GM12864 (cell line): ENCODE results near the gene SEC11A.

Experiments used
- DNase-seq: peaks from one replicate; pipeline ENCODE4 v3.0.0-alpha.2; 2011; ENCODE audit warnings: low read depth
- H3K4me3 ChIP-seq: 2 replicates; pipeline ENCODE4 v1.5.1; 2011; ENCODE audit warnings: mild to moderate bottlenecking, low read depth, low read length, control low read depth
- TF ChIP-seq, protein P1 (sequence below): IDR thresholded peaks from 2 replicates; pipeline ENCODE4 v1.5.1; 2011; ENCODE audit warnings: low read depth, mild to moderate bottlenecking, moderate library complexity, low read length, control low read depth, inconsistent platforms; ENCODE audit errors: missing control alignments

SEC11A gene

DNA sequence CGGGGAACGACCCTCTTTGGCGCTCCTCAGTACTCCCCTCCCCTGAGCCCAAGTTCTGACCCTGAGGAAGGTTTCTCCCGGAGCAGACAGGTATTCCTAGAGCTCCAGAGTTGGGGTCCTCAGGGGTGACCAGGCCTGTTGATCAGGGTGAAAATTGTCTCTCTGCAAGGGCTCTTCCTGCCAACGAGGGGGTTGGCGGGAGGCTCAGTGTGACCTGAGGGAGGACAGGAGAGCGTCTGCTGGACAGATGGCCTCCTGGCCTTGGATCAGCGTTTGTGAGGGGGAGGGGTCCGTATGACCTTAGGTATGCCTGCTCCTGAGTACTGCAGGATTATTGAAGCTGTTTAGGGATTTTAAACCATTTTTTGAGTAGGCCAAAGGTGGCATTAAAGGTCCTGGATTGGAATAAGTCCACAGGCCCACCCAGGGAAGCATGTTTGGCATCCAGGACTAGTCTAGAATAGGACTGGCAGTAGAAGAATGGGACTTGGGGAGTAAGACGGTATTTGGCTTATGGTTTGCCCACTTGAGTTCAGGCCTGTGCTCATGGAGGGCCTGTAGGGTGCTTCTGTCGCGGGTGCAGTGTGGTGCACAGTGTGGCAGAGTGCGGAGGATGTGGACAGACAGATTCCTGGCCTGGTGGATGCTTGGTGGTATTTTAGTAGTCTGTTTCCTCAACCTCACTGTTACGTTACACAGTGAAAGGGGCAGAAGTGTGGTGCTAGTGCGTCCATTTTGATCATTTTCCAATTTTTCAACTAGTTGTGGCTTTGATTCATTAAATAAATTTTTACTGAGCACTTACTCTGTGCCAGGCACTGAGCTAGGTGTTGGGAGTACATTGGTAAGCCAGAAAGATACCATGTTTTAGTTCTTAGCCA, 33.4 kb upstream of the SEC11A start:
- DNase-seq, result no peak
- TF ChIP-seq, protein P1, sequence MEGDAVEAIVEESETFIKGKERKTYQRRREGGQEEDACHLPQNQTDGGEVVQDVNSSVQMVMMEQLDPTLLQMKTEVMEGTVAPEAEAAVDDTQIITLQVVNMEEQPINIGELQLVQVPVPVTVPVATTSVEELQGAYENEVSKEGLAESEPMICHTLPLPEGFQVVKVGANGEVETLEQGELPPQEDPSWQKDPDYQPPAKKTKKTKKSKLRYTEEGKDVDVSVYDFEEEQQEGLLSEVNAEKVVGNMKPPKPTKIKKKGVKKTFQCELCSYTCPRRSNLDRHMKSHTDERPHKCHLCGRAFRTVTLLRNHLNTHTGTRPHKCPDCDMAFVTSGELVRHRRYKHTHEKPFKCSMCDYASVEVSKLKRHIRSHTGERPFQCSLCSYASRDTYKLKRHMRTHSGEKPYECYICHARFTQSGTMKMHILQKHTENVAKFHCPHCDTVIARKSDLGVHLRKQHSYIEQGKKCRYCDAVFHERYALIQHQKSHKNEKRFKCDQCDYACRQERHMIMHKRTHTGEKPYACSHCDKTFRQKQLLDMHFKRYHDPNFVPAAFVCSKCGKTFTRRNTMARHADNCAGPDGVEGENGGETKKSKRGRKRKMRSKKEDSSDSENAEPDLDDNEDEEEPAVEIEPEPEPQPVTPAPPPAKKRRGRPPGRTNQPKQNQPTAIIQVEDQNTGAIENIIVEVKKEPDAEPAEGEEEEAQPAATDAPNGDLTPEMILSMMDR, result peak; percentile 25
- H3K4me3 ChIP-seq, result peak overlapping the region; percentile 91

DNA sequence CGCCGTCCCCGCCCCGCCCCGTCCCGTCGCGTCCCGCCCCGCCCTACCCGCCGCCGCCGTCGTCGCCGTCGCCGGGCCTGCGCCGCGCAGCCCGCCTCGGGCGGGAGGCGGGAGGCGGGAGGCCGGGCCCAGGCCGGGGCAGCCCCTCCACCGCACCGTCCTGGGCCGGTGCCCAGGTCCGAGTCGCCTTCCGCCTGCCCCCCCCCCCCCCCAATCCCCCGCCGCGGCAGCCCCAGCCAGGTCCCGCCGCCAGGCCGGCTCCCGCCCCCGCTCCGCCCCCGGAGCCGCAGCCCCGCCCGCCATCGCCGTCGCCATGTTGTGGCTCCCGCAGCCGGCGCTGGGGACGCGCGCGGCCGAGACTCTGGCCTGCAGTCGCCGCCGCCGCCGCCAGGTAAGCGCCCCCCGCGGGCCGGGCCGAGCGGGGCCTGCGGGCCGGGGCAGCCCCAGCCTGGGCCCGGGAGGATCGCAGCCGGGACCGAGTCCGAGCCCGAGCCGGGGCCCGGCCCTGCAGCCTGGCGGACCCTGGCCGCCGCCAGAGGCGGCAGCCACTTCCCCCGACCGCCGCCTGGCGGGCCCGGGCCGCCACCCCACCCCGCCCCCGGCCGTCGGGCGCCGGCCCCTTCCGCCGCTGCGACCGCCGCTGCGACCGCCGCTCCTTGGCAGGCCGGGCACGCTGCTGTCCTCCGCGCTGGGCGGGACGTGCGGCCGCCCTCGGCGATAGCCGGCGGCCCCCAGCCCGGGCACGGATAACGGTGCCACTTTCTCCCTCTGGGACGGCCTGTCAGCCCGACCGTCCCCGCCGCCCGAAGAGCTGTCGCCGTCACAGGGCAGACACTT, 32.6 kb upstream of the SEC11A start, which contains the start of gene ZNF592:
Gene ZNF592 (plus strand): TSS at position 319 of the 837 bp plus-strand sequence. CDS start 34,084 bp downstream, outside the sequence.
- TF ChIP-seq, protein P1, result peak; percentile 33
- H3K4me3 ChIP-seq, result peak within 1 kb of the TSS; percentile 91
- no peak for DNase-seq

DNA sequence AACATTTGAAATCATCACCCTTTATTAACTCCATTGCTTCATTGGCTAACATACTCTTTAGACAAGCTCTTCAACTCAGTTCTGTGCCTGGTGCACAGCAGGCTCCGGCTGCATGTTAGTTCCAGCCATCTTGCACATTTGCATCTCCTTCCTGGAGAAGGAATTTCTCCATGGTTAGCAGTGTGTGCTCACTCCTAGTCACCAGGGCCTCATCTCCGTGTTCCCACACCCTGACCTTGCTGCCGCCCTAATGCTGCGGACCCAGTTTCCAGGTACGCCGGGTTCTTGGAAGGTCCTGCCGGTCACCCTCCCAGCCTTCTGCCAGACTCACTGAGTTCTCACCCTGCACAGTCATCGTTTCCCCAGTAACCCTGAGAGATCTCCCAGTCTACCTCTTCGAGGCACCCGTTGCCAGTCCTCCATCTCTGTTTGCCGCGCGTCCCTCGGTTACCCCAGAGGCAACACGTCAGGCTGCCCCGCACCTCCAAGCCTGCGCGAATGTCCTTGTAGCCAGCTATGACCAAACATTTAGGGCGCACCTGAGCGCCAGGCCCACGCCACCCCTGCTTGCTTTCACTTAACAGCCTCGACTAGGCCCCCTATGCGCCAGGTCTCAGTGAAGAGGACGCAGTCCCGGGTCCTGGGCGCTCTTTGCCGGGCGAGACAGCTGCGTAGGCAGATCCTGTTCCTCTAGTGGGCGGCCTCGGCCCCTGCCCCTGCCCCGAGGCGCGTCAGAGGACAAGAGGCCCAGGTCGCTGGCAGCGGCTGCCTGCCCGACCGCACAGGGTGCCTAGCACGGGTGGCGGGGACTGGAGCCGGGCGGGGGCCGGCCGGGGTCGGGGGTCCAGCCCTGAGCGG, 31.7 kb upstream of the SEC11A start:
- H3K4me3 ChIP-seq, result peak overlapping the region; percentile 91
- no peak for DNase-seq
- TF ChIP-seq, protein P1, result peak; percentile 6

DNA sequence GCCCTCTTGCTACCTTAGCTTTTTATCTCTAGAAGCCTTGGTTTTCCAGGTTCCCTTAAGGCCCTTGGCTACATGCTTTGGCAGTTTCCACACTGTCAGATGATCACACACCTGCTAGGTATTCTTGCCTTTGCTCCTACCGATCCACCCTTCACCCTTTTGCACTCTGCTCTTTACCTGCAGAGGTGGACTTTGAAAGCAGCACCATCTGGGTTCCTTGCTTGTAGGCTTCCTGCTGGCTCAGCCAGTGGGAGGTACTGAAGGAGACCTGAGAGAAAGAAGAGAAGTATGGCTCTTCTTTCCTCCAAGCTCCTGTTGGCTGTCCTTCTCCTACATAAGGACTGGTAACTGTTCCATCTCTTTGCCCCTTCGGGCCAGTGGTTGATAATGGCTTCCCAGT, 25.2 kb upstream of the SEC11A start:
- TF ChIP-seq, protein P1, result no peak
- no peak overlapping the region for H3K4me3 ChIP-seq
- DNase-seq, result no peak

DNA sequence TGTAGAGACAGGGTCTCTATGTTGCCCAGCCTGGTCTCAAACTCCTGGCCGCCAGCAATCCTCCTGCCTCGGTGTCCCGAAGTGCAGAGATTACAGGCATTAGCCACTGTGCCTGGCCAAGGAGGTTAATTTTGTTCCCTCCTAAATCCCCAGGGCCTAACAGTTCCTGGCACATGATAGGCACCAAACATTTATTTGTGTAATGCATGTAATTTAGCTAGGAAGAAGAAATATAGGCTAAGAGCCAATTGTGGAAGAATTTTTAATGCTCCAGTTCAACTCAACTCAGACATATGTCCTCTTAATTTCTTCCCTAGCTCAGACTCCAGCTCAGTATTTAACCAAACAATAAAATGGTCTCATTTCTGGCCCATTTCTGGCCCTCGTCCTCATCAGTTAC, 24.8 kb upstream of the SEC11A start:
- TF ChIP-seq, protein P1, result no peak
- DNase-seq, result no peak
- no peak overlapping the region for H3K4me3 ChIP-seq

DNA sequence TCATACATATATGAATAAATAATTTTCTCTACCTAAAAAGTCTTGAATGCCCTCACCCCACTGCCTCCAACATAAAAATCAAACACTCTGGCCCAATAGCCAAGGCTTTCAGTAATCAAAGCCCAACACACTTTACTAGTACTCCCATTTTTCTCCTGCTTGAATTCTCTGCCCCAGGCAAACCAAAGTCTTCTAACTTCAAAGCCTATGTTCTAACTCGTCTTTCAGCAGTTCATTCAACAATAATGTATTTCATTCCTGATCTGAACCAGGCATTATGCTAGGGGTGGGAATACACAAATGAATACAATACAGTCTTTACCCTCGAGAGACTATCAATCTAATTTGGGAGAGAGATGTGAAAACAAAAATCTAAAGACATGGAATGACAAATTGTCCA, 21.1 kb upstream of the SEC11A start:
- H3K4me3 ChIP-seq, result no peak overlapping the region
- DNase-seq, result no peak
- TF ChIP-seq, protein P1, result no peak
